SU-DHL-6 (cell line): ENCODE results near the gene ITGB2.

Experiments
- H2AFZ ChIP-seq: fragments of 200-600 bp; sonication (generic); 2 replicates; pipeline ENCODE4 v1.6.1; 2014; ENCODE audit warnings: low read depth, mild to moderate bottlenecking, moderate library complexity, mixed read lengths, antibody characterized with exemption, low read length; ENCODE audit not compliant: severe bottlenecking
- H3F3A ChIP-seq: fragments of 200-600 bp; shearing (Covaris generic); 2 replicates; pipeline ENCODE4 v1.6.0; 2016; ENCODE audit warnings: antibody characterized with exemption, mild to moderate bottlenecking; ENCODE audit not compliant: insufficient read depth
- H3K27ac ChIP-seq: fragments of 200-600 bp; sonication (generic); 2 replicates; pipeline ENCODE4 v1.5.1; 2016; ENCODE audit warnings: low read depth, mild to moderate bottlenecking, low read length, moderate library complexity, mixed read lengths
- H3K27me3 ChIP-seq: fragments of 200-600 bp; sonication (generic), shearing (Covaris generic); 2 replicates; pipeline ENCODE4 v1.6.0; 2014; ENCODE audit warnings: mild to moderate bottlenecking, low read length
- H3K36me3 ChIP-seq: fragments of 200-600 bp; sonication (generic); 2 replicates; pipeline ENCODE4 v1.6.1; 2014; ENCODE audit warnings: mild to moderate bottlenecking, low read length, mixed read lengths
- H3K4me2 ChIP-seq: fragments of 300-600, 200-600 bp; shearing (Covaris generic), sonication (generic); 2 replicates; pipeline ENCODE4 v1.6.0; 2014; ENCODE audit warnings: low read length, low read depth, mild to moderate bottlenecking; ENCODE audit not compliant: poor library complexity, severe bottlenecking
- H3K4me3 ChIP-seq: fragments of 200-600 bp; sonication (generic); 2 replicates; pipeline ENCODE4 v1.5.1; 2014; ENCODE audit warnings: antibody characterized with exemption, low read length, mild to moderate bottlenecking, mixed read lengths; ENCODE audit not compliant: insufficient read depth, poor library complexity, severe bottlenecking
- H3K79me2 ChIP-seq: fragments of 200-600 bp; sonication (generic); 2 replicates; pipeline ENCODE4 v1.6.1; 2014; ENCODE audit warnings: mild to moderate bottlenecking, low read length, moderate library complexity; ENCODE audit not compliant: insufficient read depth
- H3K9ac ChIP-seq: fragments of 200-600 bp; sonication (generic); 2 replicates; pipeline ENCODE4 v1.7.0; 2014; ENCODE audit warnings: mild to moderate bottlenecking, low read length
- H3K9me2 ChIP-seq: fragments of 200-600 bp; sonication (generic); replicated peaks from 2 replicates; pipeline ENCODE4 v1.6.1; 2014; ENCODE audit warnings: low read length; ENCODE audit not compliant: insufficient read depth
- H3K9me3 ChIP-seq: fragments of 200-600 bp; sonication (generic); 2 replicates; pipeline ENCODE4 v1.6.1; 2014; ENCODE audit warnings: low read length, mixed read lengths; ENCODE audit not compliant: insufficient read depth
- H4K20me1 ChIP-seq: fragments of 200-600 bp; sonication (generic); 2 replicates; pipeline ENCODE4 v1.6.1; 2014; ENCODE audit warnings: low read depth, mild to moderate bottlenecking, antibody characterized with exemption, low read length, moderate library complexity, mixed read lengths
- EZH2phosphoT487 ChIP-seq: fragments of 200-600 bp; sonication (generic), shearing (Covaris generic); conservative IDR thresholded peaks from 2 replicates; pipeline ENCODE4 v1.6.1; 2018; ENCODE audit warnings: mild to moderate bottlenecking, antibody characterized with exemption, low read length, moderate library complexity, mixed read lengths
- TF ChIP-seq, protein P1 (sequence below): fragments of 200-600 bp; sonication (generic); IDR thresholded peaks from one replicate; pipeline ENCODE4 v1.5.1; 2017; ENCODE audit warnings: antibody characterized with exemption, mild to moderate bottlenecking, low read length, moderate library complexity; ENCODE audit not compliant: insufficient read depth, poor library complexity, severe bottlenecking

Gene ITGB2

DNA sequence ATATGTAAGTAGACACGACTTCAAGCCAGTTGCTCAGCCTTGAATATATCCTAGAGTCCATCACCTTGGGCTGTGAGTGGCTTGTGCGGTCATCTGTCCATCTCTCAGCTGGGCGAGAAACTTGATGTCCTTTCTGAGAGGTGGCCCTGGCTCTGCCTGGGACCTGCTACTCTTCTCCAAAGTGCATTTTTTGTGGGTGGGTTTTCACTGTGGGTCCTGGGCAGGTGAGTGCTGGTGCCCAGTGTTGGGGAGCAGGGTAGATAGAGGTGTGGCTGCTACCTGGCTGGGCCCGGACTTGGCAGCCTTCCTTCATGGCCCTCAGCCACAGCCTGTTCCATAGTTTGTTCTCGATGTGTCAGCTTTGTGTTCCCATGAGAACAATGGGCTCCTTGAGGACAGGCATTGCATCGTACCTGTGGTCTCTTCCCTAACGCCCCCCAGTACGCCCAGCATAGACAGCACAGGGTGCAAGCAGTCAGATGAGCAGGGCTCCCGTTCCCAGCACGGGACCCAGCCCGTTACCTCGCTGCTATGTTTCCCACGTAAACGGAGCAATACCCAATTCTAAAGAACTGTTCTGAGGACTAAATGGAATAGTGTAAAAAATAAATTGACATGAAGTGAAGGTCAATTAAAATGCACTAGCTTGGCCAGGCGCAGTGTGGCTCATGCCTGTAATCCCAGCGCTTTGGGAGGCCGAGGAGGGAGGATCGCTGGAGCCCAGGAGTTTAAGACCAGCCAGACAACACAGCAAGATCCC lies 18.3 kb upstream of the ITGB2 start:
- H3F3A ChIP-seq = no peaks in the 10 kb centered on the region
- H3K27me3 ChIP-seq = no peaks in the 10 kb centered on the region
- H3K4me3 ChIP-seq = peak overlapping the region; percentile 70
- H3K79me2 ChIP-seq = peaks cover 37% of the 10 kb centered on the region
- peak overlapping the region; percentile 100 for H2AFZ ChIP-seq
- no peak overlapping the region for H3K27ac ChIP-seq
- no peak for TF ChIP-seq EZH2phosphoT487
- TF ChIP-seq, protein P1, sequence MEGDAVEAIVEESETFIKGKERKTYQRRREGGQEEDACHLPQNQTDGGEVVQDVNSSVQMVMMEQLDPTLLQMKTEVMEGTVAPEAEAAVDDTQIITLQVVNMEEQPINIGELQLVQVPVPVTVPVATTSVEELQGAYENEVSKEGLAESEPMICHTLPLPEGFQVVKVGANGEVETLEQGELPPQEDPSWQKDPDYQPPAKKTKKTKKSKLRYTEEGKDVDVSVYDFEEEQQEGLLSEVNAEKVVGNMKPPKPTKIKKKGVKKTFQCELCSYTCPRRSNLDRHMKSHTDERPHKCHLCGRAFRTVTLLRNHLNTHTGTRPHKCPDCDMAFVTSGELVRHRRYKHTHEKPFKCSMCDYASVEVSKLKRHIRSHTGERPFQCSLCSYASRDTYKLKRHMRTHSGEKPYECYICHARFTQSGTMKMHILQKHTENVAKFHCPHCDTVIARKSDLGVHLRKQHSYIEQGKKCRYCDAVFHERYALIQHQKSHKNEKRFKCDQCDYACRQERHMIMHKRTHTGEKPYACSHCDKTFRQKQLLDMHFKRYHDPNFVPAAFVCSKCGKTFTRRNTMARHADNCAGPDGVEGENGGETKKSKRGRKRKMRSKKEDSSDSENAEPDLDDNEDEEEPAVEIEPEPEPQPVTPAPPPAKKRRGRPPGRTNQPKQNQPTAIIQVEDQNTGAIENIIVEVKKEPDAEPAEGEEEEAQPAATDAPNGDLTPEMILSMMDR = no peak
- H3K9me3 ChIP-seq = no peaks in the 10 kb centered on the region
- no peaks in the 10 kb centered on the region for H3K9me2 ChIP-seq
- H4K20me1 ChIP-seq = no peaks in the 10 kb centered on the region; the same call in 1 of the 2 replicates
- no peaks in the 10 kb centered on the region for H3K36me3 ChIP-seq
- H3K9ac ChIP-seq = peak overlapping the region; percentile 80
- peak overlapping the region; percentile 87 for H3K4me2 ChIP-seq

DNA sequence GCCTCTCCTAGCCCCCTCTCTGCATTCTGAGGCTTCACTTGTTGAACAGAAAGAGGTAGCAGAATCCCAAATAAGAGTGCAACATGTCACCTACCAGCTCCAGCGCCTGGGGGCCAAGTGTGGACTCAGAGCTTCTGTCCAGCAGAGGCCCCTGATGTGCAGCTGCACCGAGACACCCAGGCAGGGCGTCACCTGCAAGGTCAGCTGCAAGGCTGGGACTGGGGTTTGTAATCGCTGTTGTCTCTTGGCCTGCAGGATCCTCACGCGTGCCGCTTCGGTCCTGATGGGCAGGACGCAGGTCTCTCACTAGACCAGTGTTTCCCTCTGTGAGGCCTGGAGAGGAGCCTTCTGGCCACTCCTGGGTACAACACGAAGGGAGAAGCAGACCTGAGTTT lies 14.8 kb upstream of the ITGB2 start:
- no peaks in the 10 kb centered on the region for H3K9me2 ChIP-seq
- no peak overlapping the region for H3K27ac ChIP-seq
- H3K79me2 ChIP-seq = peaks cover 5% of the 10 kb centered on the region
- H3K36me3 ChIP-seq = no peaks in the 10 kb centered on the region
- H3K4me2 ChIP-seq = no peak overlapping the region
- no peak overlapping the region for H3K4me3 ChIP-seq
- H3F3A ChIP-seq = no peaks in the 10 kb centered on the region
- TF ChIP-seq, protein P1 = no peak
- no peak for TF ChIP-seq EZH2phosphoT487
- no peak overlapping the region for H2AFZ ChIP-seq
- no peaks in the 10 kb centered on the region for H4K20me1 ChIP-seq
- no peaks in the 10 kb centered on the region for H3K9me3 ChIP-seq
- H3K27me3 ChIP-seq = no peaks in the 10 kb centered on the region
- no peak overlapping the region for H3K9ac ChIP-seq

GRCh38 chr21:44934797-44935532 lies 14.3 kb upstream of the ITGB2 start:
- H4K20me1 ChIP-seq = no peaks in the 10 kb centered on the region
- TF ChIP-seq EZH2phosphoT487 = no peak
- TF ChIP-seq, protein P1 = no peak
- no peak overlapping the region for H3K27ac ChIP-seq
- H3K36me3 ChIP-seq = no peaks in the 10 kb centered on the region
- H3K4me3 ChIP-seq = no peak overlapping the region
- H3K4me2 ChIP-seq = no peak overlapping the region
- H3K9me3 ChIP-seq = no peaks in the 10 kb centered on the region
- no peaks in the 10 kb centered on the region for H3K9me2 ChIP-seq
- H3K9ac ChIP-seq = no peak overlapping the region
- H3K79me2 ChIP-seq = no peaks in the 10 kb centered on the region
- no peak overlapping the region for H2AFZ ChIP-seq
- H3K27me3 ChIP-seq = no peaks in the 10 kb centered on the region
- no peaks in the 10 kb centered on the region for H3F3A ChIP-seq
